Mucosa of descending colon (tissue), 3 donors: Measurements from ENCODE around the gene SEC14L5. TPM values are rescaled to one million over a fixed set of nuclear protein-coding genes. Genes with fewer than 3 reads are reported as not detected.

Experiments
- ATAC-seq: fragments of 200-7000 bp; cut with Tn5 transposase; one replicate; pipeline ENCODE4 v1.9.1; 2020; ENCODE audit warnings: mild to moderate bottlenecking, moderate library complexity
- DNase-seq, 3 donors: peaks; one replicate each; pipeline ENCODE4 v3.0.0-alpha.2; 2020
- H3K36me3 ChIP-seq: fragments of 200-600 bp; one replicate; pipeline ENCODE4 v1.8.0; 2021; ENCODE audit warnings: low read depth, mild to moderate bottlenecking
- H3K4me1 ChIP-seq: fragments of 200-600 bp; one replicate; pipeline ENCODE4 v1.8.0; 2021; ENCODE audit warnings: low read depth, mild to moderate bottlenecking
- H3K4me3 ChIP-seq: fragments of 200-600 bp; one replicate; pipeline ENCODE4 v1.8.0; 2021; ENCODE audit warnings: mild to moderate bottlenecking
- H3K9me3 ChIP-seq: fragments of 200-600 bp; one replicate; pipeline ENCODE4 v1.8.0; 2021; ENCODE audit warnings: mild to moderate bottlenecking
- CTCF ChIP-seq: fragments of 200-600 bp; IDR thresholded peaks from one replicate; pipeline ENCODE4 v1.8.0; 2022; ENCODE audit warnings: antibody characterized with exemption, mild to moderate bottlenecking
- intact Hi-C, 2 donors: fragments of 100-400 bp; cut with DNase I in 1 of 2; cut with micrococcal nuclease in 1 of 2; formaldehyde crosslinking; loops; one replicate each; pipeline versions ENCODE4 v1.11.0 to v1.11.1; 2022; cut with DNase I, micrococcal nuclease
- total RNA-seq, 3 donors: library from RNA; stranded (reverse); fragmentation: NEBNext Ultra II Directional in 2 of 3; extraction: Animal tissue kit (Norgen Biotek cat#: 25700) in 2 of 3; gene quantifications; one replicate each; pipeline versions ENCODE4 v1.2.1 to v1.2.4, GENCODE V29; 2021 to 2023
- donor health status: DM: no; HTN: no; CAD: no; lungs with moderate emphysema.
- donor health status: DM: no; HTN: no; CAD: no.
- donor health status: DM: no; HTN: yes; CAD: no.

SEC14L5 gene
- total RNA-seq, 3 donors from 2014 or later: 1.3 to 1.6 (median 1.4) TPM

DNA sequence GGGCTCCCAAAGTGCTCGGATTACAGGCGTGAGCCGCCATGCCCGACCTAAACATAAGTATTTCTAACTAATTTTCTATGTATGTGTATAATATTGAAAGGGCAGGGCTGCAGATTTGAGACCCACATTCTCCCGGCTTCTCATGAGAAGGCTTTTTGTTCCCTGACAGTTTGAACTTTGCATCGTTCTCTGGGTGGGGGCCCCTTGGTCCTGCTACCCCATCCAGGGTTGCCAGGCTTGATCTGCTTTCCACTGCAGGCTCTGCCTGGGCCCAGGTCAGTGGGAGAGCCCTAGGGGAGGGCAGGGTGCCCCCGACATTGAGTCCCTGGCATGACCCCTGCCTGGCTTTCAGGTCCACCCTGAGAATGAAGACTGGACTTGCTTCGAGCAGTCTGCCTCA, 32.3 kb downstream of the SEC14L5 start:
- ATAC-seq: no peak
- intact Hi-C loops: no loop called here
- H3K36me3 ChIP-seq: no peaks in the 10 kb centered on the region

DNA sequence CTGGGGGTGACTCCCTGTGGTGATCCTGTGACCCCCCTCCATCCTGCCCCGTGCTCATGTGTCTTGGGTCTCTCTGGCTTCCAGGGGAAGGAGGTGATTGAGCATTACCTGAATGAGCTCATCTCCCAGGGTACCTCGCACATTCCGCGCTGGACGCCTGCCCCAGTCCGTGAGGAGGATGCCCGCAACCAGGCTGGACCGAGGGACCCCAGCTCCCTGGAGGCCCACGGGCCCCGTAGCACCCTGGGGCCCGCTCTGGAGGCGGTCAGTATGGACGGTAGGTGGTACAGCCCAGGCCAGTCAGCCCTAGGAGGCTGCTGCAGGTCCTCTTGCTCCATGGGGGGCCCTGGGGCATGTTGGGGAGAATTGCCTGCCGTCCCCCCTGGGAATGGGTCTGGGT, 33.6 kb downstream of the SEC14L5 start:
- intact Hi-C loops: no loop called here
- Histone ChIP-seq H3K4me1 (no peaks in the 10 kb centered on the region), H3K9me3 (no peaks in the 10 kb centered on the region), H3K36me3 (no peaks in the 10 kb centered on the region), H3K4me3 (no peak overlapping the region)
- DNase-seq (peak in 1 of 3 donors; percentile 47), ATAC-seq (no peak)
- TF ChIP-seq CTCF: no peak

More for the DNA sequence above, 32.3 kb downstream of the SEC14L5 start:
- no peaks in the 10 kb centered on the region for H3K4me1 ChIP-seq
- no peak overlapping the region for H3K4me3 ChIP-seq
- H3K9me3 ChIP-seq: no peaks in the 10 kb centered on the region
- peak in 1 of 3 donors; percentile 14 for DNase-seq
- no peak for TF ChIP-seq CTCF

- Histone ChIP-seq H3K4me1 (no peaks in the 10 kb centered on the region), H3K4me3 (no peak overlapping the region), H3K9me3 (no peaks in the 10 kb centered on the region), H3K36me3 (no peaks in the 10 kb centered on the region)
- DNase-seq (no peak), ATAC-seq (no peak)
- no peak for TF ChIP-seq CTCF
- intact Hi-C loops: no loop called here
These were observed 36.7 kb downstream of the SEC14L5 start for GRCh38 chr16:4994719-4995434.

- no peaks in the 10 kb centered on the region for H3K36me3 ChIP-seq
- no peaks in the 10 kb centered on the region for H3K4me1 ChIP-seq
- no peak overlapping the region for H3K4me3 ChIP-seq
- ATAC-seq (no peak), DNase-seq (no peak)
- no peaks in the 10 kb centered on the region for H3K9me3 ChIP-seq
- no peak for TF ChIP-seq CTCF
- intact Hi-C loops: no loop called here
These were observed 42.5 kb downstream of the SEC14L5 start for GRCh38 chr16:5000573-5001001.

DNA sequence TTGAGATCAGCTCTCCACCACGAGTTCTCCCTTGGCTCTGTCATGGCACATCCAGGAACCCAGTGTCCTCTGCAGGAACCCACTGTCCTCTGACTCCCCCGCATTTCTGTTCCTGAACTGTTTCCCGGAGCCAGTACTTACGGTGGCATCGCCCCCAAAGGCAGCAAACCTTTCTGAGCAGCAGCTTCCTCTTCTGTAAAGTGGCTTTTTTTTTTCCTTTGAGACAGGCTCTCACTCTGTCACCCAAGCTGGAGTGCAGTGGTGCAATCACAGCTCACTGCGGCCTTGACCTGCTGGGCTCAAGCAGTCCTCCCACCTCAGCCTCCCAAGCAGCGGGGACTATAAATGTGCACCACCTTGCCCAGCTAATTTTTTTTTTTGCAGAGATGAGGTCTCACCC, 43.4 kb downstream of the SEC14L5 start:
- no peak for DNase-seq
- ATAC-seq: no peak
- Histone ChIP-seq H3K9me3 (no peaks in the 10 kb centered on the region), H3K4me1 (no peaks in the 10 kb centered on the region), H3K36me3 (no peaks in the 10 kb centered on the region), H3K4me3 (no peak overlapping the region)
- intact Hi-C loops: no loop called here
- TF ChIP-seq CTCF: no peak
